ENCODE measurements around the gene PMIS2.

The PMIS2 gene

DNA sequence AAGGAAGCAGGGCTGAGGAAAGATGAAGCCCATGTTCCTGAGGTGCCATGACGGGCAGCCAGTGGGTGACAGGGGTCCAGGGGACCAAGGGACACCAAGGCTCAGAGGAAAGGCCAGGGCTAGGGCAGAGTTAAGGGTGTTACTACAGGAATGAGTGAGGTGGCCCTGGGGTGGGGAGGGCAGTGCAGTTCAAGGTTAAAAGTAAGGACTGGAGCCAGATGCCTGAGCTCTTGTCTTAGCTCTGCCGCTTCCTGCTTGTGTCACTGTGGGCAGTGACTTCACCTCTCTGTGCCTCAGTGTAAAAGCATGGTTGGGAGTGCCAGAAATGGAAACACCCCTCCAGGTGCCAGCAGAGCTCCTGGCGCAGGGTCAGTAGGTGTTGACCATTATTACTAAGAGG, 50.7 kb downstream of the PMIS2 start:
- DNase-seq = no peak

Measured in DMS153 (cell line).